Osteoblast (primary cell): ENCODE data around the gene KANSL1. TPM values are rescaled to one million over a fixed set of nuclear protein-coding genes. Genes with fewer than 3 reads are reported as not detected.

Experiments used
- DNase-seq: peaks from one replicate; pipeline ENCODE4 v3.0.0; 2011; ENCODE audit warnings: low spot score, mixed read lengths; ENCODE audit not compliant: insufficient read length; ENCODE audit errors: missing footprints
- H2AFZ ChIP-seq: 2 replicates; pipeline ENCODE4 v1.6.0; 2011; ENCODE audit warnings: mild to moderate bottlenecking, low read length
- H3K27ac ChIP-seq: 2 replicates; pipeline ENCODE4 v1.5.1; 2011; ENCODE audit warnings: mild to moderate bottlenecking, low read depth, low read length, moderate library complexity
- H3K27me3 ChIP-seq: 2 replicates; pipeline ENCODE4 v1.6.0; 2012; ENCODE audit warnings: mild to moderate bottlenecking, control low read depth, inconsistent platforms, low read length, moderate library complexity; ENCODE audit not compliant: insufficient read depth
- H3K36me3 ChIP-seq: 2 replicates; pipeline ENCODE4 v1.5.1; 2011; ENCODE audit warnings: mild to moderate bottlenecking, low read length, control low read depth, moderate library complexity; ENCODE audit not compliant: insufficient read depth
- H3K4me1 ChIP-seq: 2 replicates; pipeline ENCODE4 v1.5.1; 2011; ENCODE audit warnings: mild to moderate bottlenecking, low read length, control low read depth, moderate library complexity; ENCODE audit not compliant: insufficient read depth
- H3K4me2 ChIP-seq: 2 replicates; pipeline ENCODE4 v1.6.0; 2011; ENCODE audit warnings: mild to moderate bottlenecking, low read length; ENCODE audit not compliant: insufficient read depth
- H3K4me3 ChIP-seq: fragments of 200-600 bp; sonication (generic); 3 replicates; pipeline ENCODE4 v1.5.1; 2012; ENCODE audit warnings: mild to moderate bottlenecking, low read length, inconsistent platforms; ENCODE audit not compliant: insufficient read depth
- H3K79me2 ChIP-seq: 2 replicates; pipeline ENCODE4 v1.6.0; 2012; ENCODE audit warnings: mild to moderate bottlenecking, low read length, control low read depth, inconsistent platforms; ENCODE audit not compliant: insufficient read depth
- H3K9me3 ChIP-seq: 2 replicates; pipeline ENCODE4 v1.5.1; 2011; ENCODE audit warnings: low read depth, low read length, control low read depth
- H4K20me1 ChIP-seq: 2 replicates; pipeline ENCODE4 v1.6.0; 2012; ENCODE audit warnings: mild to moderate bottlenecking, low read length, control low read depth; ENCODE audit not compliant: insufficient read depth
- total RNA-seq: library from RNA; depleted of rRNA; stranded (reverse); fragments of >200 nt; gene quantifications from 2 replicates; pipeline ENCODE4 v1.2.3, GENCODE V29; 2012
- TF ChIP-seq, protein P1 (sequence below): IDR thresholded peaks from 2 replicates; pipeline ENCODE4 v1.5.1; 2011; ENCODE audit warnings: mild to moderate bottlenecking, low read depth, low read length, moderate library complexity; ENCODE audit errors: extremely low read depth

KANSL1 gene
- total RNA-seq, 1 donor = 151 TPM

DNA sequence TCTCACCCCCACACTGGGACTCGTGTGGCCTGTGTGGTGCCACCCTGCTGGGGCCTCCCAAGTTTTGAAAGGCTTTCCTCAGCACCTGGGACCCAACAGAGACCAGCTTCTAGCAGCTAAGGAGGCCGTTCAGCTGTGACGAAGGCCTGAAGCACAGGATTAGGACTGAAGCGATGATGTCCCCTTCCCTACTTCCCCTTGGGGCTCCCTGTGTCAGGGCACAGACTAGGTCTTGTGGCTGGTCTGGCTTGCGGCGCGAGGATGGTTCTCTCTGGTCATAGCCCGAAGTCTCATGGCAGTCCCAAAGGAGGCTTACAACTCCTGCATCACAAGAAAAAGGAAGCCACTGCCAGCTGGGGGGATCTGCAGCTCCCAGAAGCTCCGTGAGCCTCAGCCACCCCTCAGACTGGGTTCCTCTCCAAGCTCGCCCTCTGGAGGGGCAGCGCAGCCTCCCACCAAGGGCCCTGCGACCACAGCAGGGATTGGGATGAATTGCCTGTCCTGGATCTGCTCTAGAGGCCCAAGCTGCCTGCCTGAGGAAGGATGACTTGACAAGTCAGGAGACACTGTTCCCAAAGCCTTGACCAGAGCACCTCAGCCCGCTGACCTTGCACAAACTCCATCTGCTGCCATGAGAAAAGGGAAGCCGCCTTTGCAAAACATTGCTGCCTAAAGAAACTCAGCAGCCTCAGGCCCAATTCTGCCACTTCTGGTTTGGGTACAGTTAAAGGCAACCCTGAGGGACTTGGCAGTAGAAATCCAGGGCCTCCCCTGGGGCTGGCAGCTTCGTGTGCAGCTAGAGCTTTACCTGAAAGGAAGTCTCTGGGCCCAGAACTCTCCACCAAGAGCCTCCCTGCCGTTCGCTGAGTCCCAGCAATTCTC lies 166.8 kb downstream of the KANSL1 start:
- peaks cover 35% of the 10 kb centered on the region for H3K36me3 ChIP-seq
- no peaks in the 10 kb centered on the region for H3K9me3 ChIP-seq
- no peak overlapping the region for H2AFZ ChIP-seq
- peaks cover 5% of the 10 kb centered on the region for H4K20me1 ChIP-seq
- no peak overlapping the region for H3K27ac ChIP-seq
- no peaks in the 10 kb centered on the region for H3K27me3 ChIP-seq
- H3K4me3 ChIP-seq = no peak overlapping the region
- H3K79me2 ChIP-seq = no peaks in the 10 kb centered on the region
- no peak overlapping the region for H3K4me2 ChIP-seq
- H3K4me1 ChIP-seq = no peaks in the 10 kb centered on the region
- DNase-seq = peak; percentile 62
- TF ChIP-seq, protein P1, sequence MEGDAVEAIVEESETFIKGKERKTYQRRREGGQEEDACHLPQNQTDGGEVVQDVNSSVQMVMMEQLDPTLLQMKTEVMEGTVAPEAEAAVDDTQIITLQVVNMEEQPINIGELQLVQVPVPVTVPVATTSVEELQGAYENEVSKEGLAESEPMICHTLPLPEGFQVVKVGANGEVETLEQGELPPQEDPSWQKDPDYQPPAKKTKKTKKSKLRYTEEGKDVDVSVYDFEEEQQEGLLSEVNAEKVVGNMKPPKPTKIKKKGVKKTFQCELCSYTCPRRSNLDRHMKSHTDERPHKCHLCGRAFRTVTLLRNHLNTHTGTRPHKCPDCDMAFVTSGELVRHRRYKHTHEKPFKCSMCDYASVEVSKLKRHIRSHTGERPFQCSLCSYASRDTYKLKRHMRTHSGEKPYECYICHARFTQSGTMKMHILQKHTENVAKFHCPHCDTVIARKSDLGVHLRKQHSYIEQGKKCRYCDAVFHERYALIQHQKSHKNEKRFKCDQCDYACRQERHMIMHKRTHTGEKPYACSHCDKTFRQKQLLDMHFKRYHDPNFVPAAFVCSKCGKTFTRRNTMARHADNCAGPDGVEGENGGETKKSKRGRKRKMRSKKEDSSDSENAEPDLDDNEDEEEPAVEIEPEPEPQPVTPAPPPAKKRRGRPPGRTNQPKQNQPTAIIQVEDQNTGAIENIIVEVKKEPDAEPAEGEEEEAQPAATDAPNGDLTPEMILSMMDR = no peak

DNA sequence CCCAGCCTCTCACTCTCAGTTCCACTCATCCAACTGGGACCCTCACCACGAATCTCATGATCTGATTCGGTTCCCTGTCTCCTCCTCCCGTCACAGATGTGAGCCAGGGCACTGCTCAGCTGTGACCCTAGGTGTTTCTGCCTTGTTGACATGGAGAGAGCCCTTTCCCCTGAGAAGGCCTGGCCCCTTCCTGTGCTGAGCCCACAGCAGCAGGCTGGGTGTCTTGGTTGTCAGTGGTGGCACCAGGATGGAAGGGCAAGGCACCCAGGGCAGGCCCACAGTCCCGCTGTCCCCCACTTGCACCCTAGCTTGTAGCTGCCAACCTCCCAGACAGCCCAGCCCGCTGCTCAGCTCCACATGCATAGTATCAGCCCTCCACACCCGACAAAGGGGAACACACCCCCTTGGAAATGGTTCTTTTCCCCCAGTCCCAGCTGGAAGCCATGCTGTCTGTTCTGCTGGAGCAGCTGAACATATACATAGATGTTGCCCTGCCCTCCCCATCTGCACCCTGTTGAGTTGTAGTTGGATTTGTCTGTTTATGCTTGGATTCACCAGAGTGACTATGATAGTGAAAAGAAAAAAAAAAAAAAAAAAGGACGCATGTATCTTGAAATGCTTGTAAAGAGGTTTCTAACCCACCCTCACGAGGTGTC lies 167.6 kb downstream of the KANSL1 start:
- TF ChIP-seq, protein P1 = no peak
- Histone ChIP-seq H4K20me1 (peaks cover 5% of the 10 kb centered on the region), H3K79me2 (no peaks in the 10 kb centered on the region)

DNA sequence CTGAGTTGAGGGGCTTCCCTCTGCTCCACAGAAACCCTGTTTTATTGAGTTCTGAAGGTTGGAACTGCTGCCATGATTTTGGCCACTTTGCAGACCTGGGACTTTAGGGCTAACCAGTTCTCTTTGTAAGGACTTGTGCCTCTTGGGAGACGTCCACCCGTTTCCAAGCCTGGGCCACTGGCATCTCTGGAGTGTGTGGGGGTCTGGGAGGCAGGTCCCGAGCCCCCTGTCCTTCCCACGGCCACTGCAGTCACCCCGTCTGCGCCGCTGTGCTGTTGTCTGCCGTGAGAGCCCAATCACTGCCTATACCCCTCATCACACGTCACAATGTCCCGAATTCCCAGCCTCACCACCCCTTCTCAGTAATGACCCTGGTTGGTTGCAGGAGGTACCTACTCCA lies 168.2 kb downstream of the KANSL1 start:
- H3K4me2 ChIP-seq = no peak overlapping the region
- TF ChIP-seq, protein P1 = no peak
- H3K79me2 ChIP-seq = no peaks in the 10 kb centered on the region
- peaks cover 23% of the 10 kb centered on the region for H3K36me3 ChIP-seq
- no peaks in the 10 kb centered on the region for H3K27me3 ChIP-seq
- no peak for DNase-seq
- H3K27ac ChIP-seq = no peak overlapping the region
- peaks cover 5% of the 10 kb centered on the region for H4K20me1 ChIP-seq
- no peak overlapping the region for H2AFZ ChIP-seq
- H3K4me1 ChIP-seq = no peaks in the 10 kb centered on the region
- H3K9me3 ChIP-seq = no peaks in the 10 kb centered on the region
- H3K4me3 ChIP-seq = no peak overlapping the region

More for the DNA sequence above, 167.6 kb downstream of the KANSL1 start:
- H3K4me1 ChIP-seq = no peaks in the 10 kb centered on the region
- DNase-seq = peak; percentile 73
- H3K4me2 ChIP-seq = no peak overlapping the region
- H2AFZ ChIP-seq = no peak overlapping the region
- H3K36me3 ChIP-seq = peaks cover 28% of the 10 kb centered on the region
- no peaks in the 10 kb centered on the region for H3K27me3 ChIP-seq
- H3K9me3 ChIP-seq = no peaks in the 10 kb centered on the region
- H3K4me3 ChIP-seq = no peak overlapping the region
- H3K27ac ChIP-seq = no peak overlapping the region

DNA sequence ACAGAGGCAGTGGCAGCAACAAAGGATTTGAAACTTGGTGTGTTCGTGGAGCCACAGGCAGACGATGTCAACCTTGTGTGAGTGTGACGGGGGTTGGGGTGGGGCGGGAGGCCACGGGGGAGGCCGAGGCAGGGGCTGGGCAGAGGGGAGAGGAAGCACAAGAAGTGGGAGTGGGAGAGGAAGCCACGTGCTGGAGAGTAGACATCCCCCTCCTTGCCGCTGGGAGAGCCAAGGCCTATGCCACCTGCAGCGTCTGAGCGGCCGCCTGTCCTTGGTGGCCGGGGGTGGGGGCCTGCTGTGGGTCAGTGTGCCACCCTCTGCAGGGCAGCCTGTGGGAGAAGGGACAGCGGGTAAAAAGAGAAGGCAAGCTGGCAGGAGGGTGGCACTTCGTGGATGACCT lies 168.6 kb downstream of the KANSL1 start:
- no peak overlapping the region for H2AFZ ChIP-seq
- H3K36me3 ChIP-seq = peaks cover 23% of the 10 kb centered on the region
- H3K27ac ChIP-seq = no peak overlapping the region
- no peaks in the 10 kb centered on the region for H3K27me3 ChIP-seq
- no peaks in the 10 kb centered on the region for H3K4me1 ChIP-seq
- H3K79me2 ChIP-seq = no peaks in the 10 kb centered on the region
- H3K4me3 ChIP-seq = no peak overlapping the region
- TF ChIP-seq, protein P1 = no peak
- H3K9me3 ChIP-seq = no peaks in the 10 kb centered on the region
- DNase-seq = peak; percentile 80
- no peak overlapping the region for H3K4me2 ChIP-seq
- peaks cover 5% of the 10 kb centered on the region for H4K20me1 ChIP-seq
